Measurements from ENCODE around the gene ASPG. TPM values are rescaled to one million over a fixed set of nuclear protein-coding genes. Genes with fewer than 3 reads are reported as not detected.

ASPG gene
- total RNA-seq, 1 experiment from 2014 or later: 0.22 TPM

- H3K79me2 ChIP-seq (ENCODE audit: low read length): no peaks in the 10 kb centered on the region
- H3K27me3 ChIP-seq (ENCODE audit: low read length): peaks cover 43% of the 10 kb centered on the region
- DNase-seq (no peak), ATAC-seq (no peak)
- no peak overlapping the region for H3K4me2 ChIP-seq (ENCODE audit: low read length)
- H3K27ac ChIP-seq (ENCODE audit: low read length): no peak overlapping the region
- no peaks in the 10 kb centered on the region for H4K20me1 ChIP-seq (ENCODE audit: low read length)
- H3K36me3 ChIP-seq (ENCODE audit: low read depth, low read length): no peaks in the 10 kb centered on the region
- no peak overlapping the region for H3K4me3 ChIP-seq (ENCODE audit: low read length)
- POLR2A ChIA-PET (ENCODE audit: unreplicated experiment): no interaction called here
- H2AFZ ChIP-seq (ENCODE audit: low read length): no peak overlapping the region
- no peaks in the 10 kb centered on the region for H3K9me2 ChIP-seq (replicated peaks; ENCODE audit: low read length)
- H3F3A ChIP-seq (ENCODE audit: low read length, unreplicated experiment): no peaks in the 10 kb centered on the region
- no peak overlapping the region for H3K9ac ChIP-seq (ENCODE audit: low read length)
- intact Hi-C loops (cut with micrococcal nuclease): no loop called here
- H3K9me3 ChIP-seq (ENCODE audit: low read length): no peaks in the 10 kb centered on the region
- CTCF ChIA-PET: no interaction called here
- no peak for TF ChIP-seq EZH2 (IDR thresholded peaks at IDR 0.05; ENCODE audit: low read length, unreplicated experiment)
- no peak for TF ChIP-seq EZH2phosphoT487 (IDR thresholded peaks at IDR 0.05; ENCODE audit: borderline replicate concordance, low read length)
- TF ChIP-seq CTCF (conservative IDR thresholded peaks at IDR 0.05; ENCODE audit: low read depth, low read length): no peak
- BruUV-seq (replicated peaks): no TSS peak
- H3K4me1 ChIP-seq (ENCODE audit: insufficient read depth, low read length): peaks cover 5% of the 10 kb centered on the region; the same call in 1 of the 2 replicates
Observed at GRCh38 chr14:104140463-104141331, 55.2 kb downstream of the ASPG start.

GRCh38 chr14:104141621-104142091, 56.2 kb downstream of the ASPG start:
- CTCF ChIA-PET: no interaction called here

More at GRCh38 chr14:104141621-104142091, 56.2 kb downstream of the ASPG start:
- Histone ChIP-seq H4K20me1 (ENCODE audit: low read length) (no peaks in the 10 kb centered on the region), H3K27me3 (ENCODE audit: low read length) (peaks cover 35% of the 10 kb centered on the region), H3K9me3 (ENCODE audit: low read length) (no peaks in the 10 kb centered on the region), H3K4me1 (ENCODE audit: insufficient read depth, low read length) (peaks cover 5% of the 10 kb centered on the region; the same call in 1 of the 2 replicates), H3K9me2 (replicated peaks; ENCODE audit: low read length) (no peaks in the 10 kb centered on the region), H3K4me3 (ENCODE audit: low read length) (no peak overlapping the region), H3K9ac (ENCODE audit: low read length) (no peak overlapping the region), H3K36me3 (ENCODE audit: low read depth, low read length) (no peaks in the 10 kb centered on the region), H3K27ac (ENCODE audit: low read length) (no peak overlapping the region), H2AFZ (ENCODE audit: low read length) (no peak overlapping the region), H3K79me2 (ENCODE audit: low read length) (no peaks in the 10 kb centered on the region), H3F3A (ENCODE audit: low read length, unreplicated experiment) (no peaks in the 10 kb centered on the region), H3K4me2 (ENCODE audit: low read length) (no peak overlapping the region)
- TF ChIP-seq CTCF (conservative IDR thresholded peaks at IDR 0.05; ENCODE audit: low read depth, low read length): no peak
- TF ChIP-seq EZH2 (IDR thresholded peaks at IDR 0.05; ENCODE audit: low read length, unreplicated experiment): no peak
- TF ChIP-seq EZH2phosphoT487 (IDR thresholded peaks at IDR 0.05; ENCODE audit: borderline replicate concordance, low read length): no peak
- intact Hi-C loops (cut with micrococcal nuclease): no loop called here
- DNase-seq (no peak), ATAC-seq (no peak)
- BruUV-seq (replicated peaks): no TSS peak
- POLR2A ChIA-PET (ENCODE audit: unreplicated experiment): no interaction called here

All from PC-3 (cell line).